GM23338 (cell line): Measurements from ENCODE around the gene DNM1L. TPM values are rescaled to one million over a fixed set of nuclear protein-coding genes. Genes with fewer than 3 reads are reported as not detected.

Experiments
- ATAC-seq: fragments of 200-7000 bp; cut with Tn5 transposase; 3 replicates; pipeline ENCODE4 v1.9.1; 2020
- DNase-seq: peaks from one replicate; pipeline ENCODE4 v3.0.0-alpha.2; 2015; ENCODE audit warnings: low spot score
- H2AFZ ChIP-seq: fragments of 200-600 bp; sonication (generic); 2 replicates; pipeline ENCODE4 v1.8.0; 2016; ENCODE audit warnings: antibody characterized with exemption, mild to moderate bottlenecking, moderate library complexity
- H3F3A ChIP-seq: fragments of 200-600 bp; sonication (generic); replicated peaks from 2 replicates; pipeline ENCODE4 v1.8.0; 2017; ENCODE audit warnings: antibody characterized with exemption, mixed run types, low read depth
- H3K27ac ChIP-seq: fragments of 200-600 bp; sonication (generic); 2 replicates; pipeline ENCODE4 v1.6.1; 2016; ENCODE audit warnings: low read depth
- H3K27me3 ChIP-seq: fragments of 200-600 bp; sonication (generic); 2 replicates; pipeline ENCODE4 v1.8.0; 2016; ENCODE audit warnings: mild to moderate bottlenecking, mixed run types, moderate library complexity; ENCODE audit not compliant: insufficient read depth
- H3K36me3 ChIP-seq: fragments of 200-600 bp; sonication (generic); 2 replicates; pipeline ENCODE4 v1.8.0; 2016; ENCODE audit warnings: mild to moderate bottlenecking; ENCODE audit not compliant: insufficient read depth
- H3K4me1 ChIP-seq: fragments of 200-600 bp; sonication (generic); 2 replicates; pipeline ENCODE4 v1.8.0; 2016; ENCODE audit warnings: mild to moderate bottlenecking, moderate library complexity; ENCODE audit not compliant: insufficient read depth
- H3K4me2 ChIP-seq: fragments of 200-600 bp; sonication (generic); 2 replicates; pipeline ENCODE4 v1.7.1; 2017; ENCODE audit warnings: mixed run types
- H3K4me3 ChIP-seq: fragments of 200-600 bp; sonication (generic); 2 replicates; pipeline ENCODE4 v1.6.1; 2016; ENCODE audit warnings: mixed run types
- H3K79me2 ChIP-seq: fragments of 200-600 bp; sonication (generic); replicated peaks from 2 replicates; pipeline ENCODE4 v1.8.0; 2017; ENCODE audit warnings: mild to moderate bottlenecking; ENCODE audit not compliant: insufficient read depth
- H3K9me2 ChIP-seq: fragments of 200-600 bp; sonication (generic); 2 replicates; pipeline ENCODE4 v1.8.0; 2017; ENCODE audit not compliant: insufficient read depth
- H4K20me1 ChIP-seq: fragments of 200-600 bp; sonication (generic); replicated peaks from 2 replicates; pipeline ENCODE4 v1.8.0; 2017; ENCODE audit warnings: mild to moderate bottlenecking; ENCODE audit not compliant: insufficient read depth
- H3K27ac Mint-ChIP-seq: 2 replicates; pipeline ENCODE4 v1.8.0; 2020; ENCODE audit warnings: inconsistent platforms, mild to moderate bottlenecking, moderate library complexity, mixed read lengths
- H3K27me3 Mint-ChIP-seq: 3 replicates; pipeline ENCODE4 v1.8.0; 2022; ENCODE audit warnings: low read depth, mild to moderate bottlenecking, moderate library complexity, mixed read lengths, inconsistent platforms; ENCODE audit not compliant: insufficient read depth, poor library complexity
- H3K36me3 Mint-ChIP-seq: 3 replicates; pipeline ENCODE4 v1.8.0; 2021; ENCODE audit warnings: low read depth, mild to moderate bottlenecking, inconsistent platforms, moderate library complexity, mixed read lengths
- H3K4me1 Mint-ChIP-seq: 3 replicates; pipeline ENCODE4 v1.8.0; 2020; ENCODE audit warnings: mild to moderate bottlenecking, inconsistent platforms, mixed read lengths
- H3K4me3 Mint-ChIP-seq: 3 replicates; pipeline ENCODE4 v1.8.0; 2021; ENCODE audit warnings: moderate library complexity, mild to moderate bottlenecking, inconsistent platforms, mixed read lengths
- H3K9me3 Mint-ChIP-seq: 3 replicates; pipeline ENCODE4 v1.8.0; 2020; ENCODE audit warnings: moderate library complexity, mild to moderate bottlenecking, inconsistent platforms, mixed read lengths
- CREB1 ChIP-seq: fragments of 250-450 bp; sonication (Bioruptor Pico); IDR thresholded peaks from 2 replicates; pipeline ENCODE4 v1.5.0; 2020; ENCODE audit warnings: low read depth, mild to moderate bottlenecking, moderate library complexity
- ETS1 ChIP-seq: IDR thresholded peaks from 2 replicates; pipeline ENCODE4 v1.6.1; 2016; ENCODE audit warnings: antibody characterized with exemption
- EZH2 ChIP-seq: fragments of 200-600 bp; sonication (generic); IDR thresholded peaks from one replicate; pipeline ENCODE4 v1.8.0; 2017; ENCODE audit warnings: antibody characterized with exemption, mild to moderate bottlenecking, low read depth; ENCODE audit not compliant: unreplicated experiment
- EZH2phosphoT487 ChIP-seq: fragments of 200-600 bp; sonication (generic); IDR thresholded peaks from one replicate; pipeline ENCODE4 v1.8.1; 2018; ENCODE audit warnings: antibody characterized with exemption; ENCODE audit not compliant: unreplicated experiment
- JUNB ChIP-seq: IDR thresholded peaks from one replicate; pipeline ENCODE4 v1.6.1; 2016; ENCODE audit warnings: antibody characterized with exemption; ENCODE audit not compliant: unreplicated experiment
- NANOG ChIP-seq: IDR thresholded peaks from 2 replicates; pipeline ENCODE4 v1.6.1; 2016; ENCODE audit warnings: antibody characterized with exemption, borderline replicate concordance
- POLR2AphosphoS5 ChIP-seq: IDR thresholded peaks from 2 replicates; pipeline ENCODE4 v1.6.1; 2016; ENCODE audit warnings: antibody characterized with exemption, low read depth
- STAT1 ChIP-seq: IDR thresholded peaks from one replicate; pipeline ENCODE4 v1.6.1; 2016; ENCODE audit warnings: antibody characterized with exemption; ENCODE audit not compliant: unreplicated experiment
- ZNF114 ChIP-seq: fragments of 250-450 bp; sonication (Bioruptor Pico); IDR thresholded peaks from 2 replicates; pipeline ENCODE4 v1.5.0; 2020; ENCODE audit warnings: mild to moderate bottlenecking, moderate library complexity
- ZNF331 ChIP-seq: fragments of 250-450 bp; sonication (Bioruptor Pico); IDR thresholded peaks from 2 replicates; pipeline ENCODE4 v1.5.0; 2020; ENCODE audit warnings: low read depth, mild to moderate bottlenecking, moderate library complexity
- polyA plus RNA-seq: library from polyadenylated mRNA; unstranded; fragments of >200 nt; fragmentation: Nextera tagmentation; extraction: Ambion mirVana; gene quantifications from 2 replicates; pipeline ENCODE4 v1.2.1, GENCODE V29; 2016
- total RNA-seq: library from RNA; depleted of rRNA; stranded (reverse); fragments of >200 nt; shearing (Covaris generic); gene quantifications from 2 replicates; pipeline ENCODE4 v1.2.3, GENCODE V29; 2014
- TF ChIP-seq, protein P1 (sequence below): IDR thresholded peaks from one replicate; pipeline ENCODE4 v1.6.1; 2018; ENCODE audit warnings: antibody characterized with exemption; ENCODE audit not compliant: unreplicated experiment
- TF ChIP-seq, protein P2 (sequence below), 2 experiments: fragments of 200-600 bp in 1 of 2; sonication (generic) in 1 of 2; conservative IDR thresholded peaks; 2 replicates each; pipeline versions ENCODE4 v1.5.1 to v1.6.1; 2016 to 2017; ENCODE audit warnings: antibody characterized with exemption in 2 of 2, low read depth in 2 of 2, mild to moderate bottlenecking in 2 of 2, moderate library complexity in 1 of 2

Gene DNM1L
- total and polyA plus RNA-seq, 2 experiments from 2014 or later, result 72.2 to 94.8 TPM

- TF ChIP-seq ZNF114 (CRISPR knock-in tag), result no peak
Observed at GRCh38 chr12:32661706-32662105, 17.4 kb upstream of the DNM1L start (continued).

DNA sequence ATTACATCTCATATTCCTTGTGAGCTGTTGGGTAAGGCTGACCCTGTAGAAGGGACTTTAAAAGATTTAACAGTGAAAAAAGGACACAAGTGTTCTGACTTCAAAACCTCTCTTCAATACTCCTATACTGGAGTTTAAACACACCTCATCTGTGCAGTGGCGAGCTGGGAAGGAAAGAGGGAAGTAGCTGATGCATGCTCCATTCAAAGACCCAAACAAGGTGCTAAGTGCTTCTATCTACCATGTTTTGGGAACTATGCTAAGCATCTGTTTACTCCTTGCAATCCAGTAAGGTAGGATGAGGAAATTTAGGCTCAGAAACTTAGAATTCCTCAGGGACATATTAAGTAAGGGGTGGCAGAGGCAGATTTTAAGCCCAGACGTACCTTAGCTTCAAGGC lies 16.4 kb upstream of the DNM1L start:
- no peak overlapping the region for H3K4me2 ChIP-seq
- H3K9me3 Mint-ChIP-seq, result no peaks in the 10 kb centered on the region
- peaks cover 5% of the 10 kb centered on the region for H3K27me3 Mint-ChIP-seq
- no peaks in the 10 kb centered on the region for H3K36me3 Mint-ChIP-seq
- peak overlapping the region; percentile 60; the same call in 1 of the 2 replicates for H2AFZ ChIP-seq
- H3K9me2 ChIP-seq, result no peaks in the 10 kb centered on the region
- H4K20me1 ChIP-seq, result no peaks in the 10 kb centered on the region
- no peak overlapping the region for H3K4me3 Mint-ChIP-seq
- peaks cover 3% of the 10 kb centered on the region; the same call in 1 of the 3 replicates for H3K4me1 Mint-ChIP-seq
- no peaks in the 10 kb centered on the region for H3K79me2 ChIP-seq
- TF ChIP-seq JUNB (no peak), NANOG (no peak), CREB1 (CRISPR knock-in tag) (no peak)
- TF ChIP-seq, protein P1, sequence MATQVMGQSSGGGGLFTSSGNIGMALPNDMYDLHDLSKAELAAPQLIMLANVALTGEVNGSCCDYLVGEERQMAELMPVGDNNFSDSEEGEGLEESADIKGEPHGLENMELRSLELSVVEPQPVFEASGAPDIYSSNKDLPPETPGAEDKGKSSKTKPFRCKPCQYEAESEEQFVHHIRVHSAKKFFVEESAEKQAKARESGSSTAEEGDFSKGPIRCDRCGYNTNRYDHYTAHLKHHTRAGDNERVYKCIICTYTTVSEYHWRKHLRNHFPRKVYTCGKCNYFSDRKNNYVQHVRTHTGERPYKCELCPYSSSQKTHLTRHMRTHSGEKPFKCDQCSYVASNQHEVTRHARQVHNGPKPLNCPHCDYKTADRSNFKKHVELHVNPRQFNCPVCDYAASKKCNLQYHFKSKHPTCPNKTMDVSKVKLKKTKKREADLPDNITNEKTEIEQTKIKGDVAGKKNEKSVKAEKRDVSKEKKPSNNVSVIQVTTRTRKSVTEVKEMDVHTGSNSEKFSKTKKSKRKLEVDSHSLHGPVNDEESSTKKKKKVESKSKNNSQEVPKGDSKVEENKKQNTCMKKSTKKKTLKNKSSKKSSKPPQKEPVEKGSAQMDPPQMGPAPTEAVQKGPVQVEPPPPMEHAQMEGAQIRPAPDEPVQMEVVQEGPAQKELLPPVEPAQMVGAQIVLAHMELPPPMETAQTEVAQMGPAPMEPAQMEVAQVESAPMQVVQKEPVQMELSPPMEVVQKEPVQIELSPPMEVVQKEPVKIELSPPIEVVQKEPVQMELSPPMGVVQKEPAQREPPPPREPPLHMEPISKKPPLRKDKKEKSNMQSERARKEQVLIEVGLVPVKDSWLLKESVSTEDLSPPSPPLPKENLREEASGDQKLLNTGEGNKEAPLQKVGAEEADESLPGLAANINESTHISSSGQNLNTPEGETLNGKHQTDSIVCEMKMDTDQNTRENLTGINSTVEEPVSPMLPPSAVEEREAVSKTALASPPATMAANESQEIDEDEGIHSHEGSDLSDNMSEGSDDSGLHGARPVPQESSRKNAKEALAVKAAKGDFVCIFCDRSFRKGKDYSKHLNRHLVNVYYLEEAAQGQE, result no peak
- no peak for DNase-seq
- H3K4me3 ChIP-seq, result no peak overlapping the region
- H3K27ac Mint-ChIP-seq, result no peak overlapping the region
- no peaks in the 10 kb centered on the region for H3F3A ChIP-seq
- H3K27me3 ChIP-seq, result no peaks in the 10 kb centered on the region
- H3K4me1 ChIP-seq, result no peaks in the 10 kb centered on the region
- H3K36me3 ChIP-seq, result no peaks in the 10 kb centered on the region
- H3K27ac ChIP-seq, result no peak overlapping the region
- no peak for ATAC-seq

DNA sequence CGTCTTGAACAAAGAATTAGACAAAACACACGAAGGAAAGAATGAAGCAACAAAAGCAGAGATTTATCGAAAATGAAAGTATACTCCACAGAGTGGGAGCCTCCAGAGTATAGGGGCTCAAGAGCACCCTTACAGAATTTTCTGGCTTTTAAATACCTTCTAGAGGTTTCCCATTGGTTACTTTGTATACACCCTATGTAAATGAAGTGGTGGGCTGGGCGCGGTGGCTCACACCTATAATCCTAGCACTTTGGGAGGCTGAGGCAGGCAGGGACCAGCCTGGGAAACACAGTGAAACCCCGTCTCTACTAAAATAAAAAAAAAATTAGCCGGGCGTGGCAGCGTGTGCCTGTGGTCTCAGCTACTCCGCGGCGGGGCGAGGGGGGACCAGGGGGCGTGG lies 13.1 kb upstream of the DNM1L start:
- Mint-ChIP-seq H3K36me3 (peaks cover 20% of the 10 kb centered on the region), H3K4me3 (no peak overlapping the region), H3K27me3 (peaks cover 4% of the 10 kb centered on the region), H3K27ac (no peak overlapping the region), H3K4me1 (peaks cover 3% of the 10 kb centered on the region; the same call in 1 of the 3 replicates), H3K9me3 (peaks cover 26% of the 10 kb centered on the region)
- no peak overlapping the region for H3K4me3 ChIP-seq
- H3K4me1 ChIP-seq, result no peaks in the 10 kb centered on the region
- no peaks in the 10 kb centered on the region; the same call in 1 of the 2 replicates for H3F3A ChIP-seq
- H3K79me2 ChIP-seq, result no peaks in the 10 kb centered on the region
- 0 out of 2 replicates have a peak overlapping the region, but pooled peaks have one; percentile 59 for H3K27ac ChIP-seq
- no peak overlapping the region for H3K4me2 ChIP-seq
- no peaks in the 10 kb centered on the region for H3K27me3 ChIP-seq
- H3K9me2 ChIP-seq, result no peaks in the 10 kb centered on the region
- DNase-seq (no peak), ATAC-seq (no peak)
- no peaks in the 10 kb centered on the region for H4K20me1 ChIP-seq
- peak overlapping the region; percentile 47; the same call in 1 of the 2 replicates for H2AFZ ChIP-seq
- 0 out of 2 replicates have a peak, but pooled peaks cover 3% of the 10 kb centered on the region for H3K36me3 ChIP-seq
- no peak for TF ChIP-seq ZNF114 (CRISPR knock-in tag)
- TF ChIP-seq, protein P2, sequence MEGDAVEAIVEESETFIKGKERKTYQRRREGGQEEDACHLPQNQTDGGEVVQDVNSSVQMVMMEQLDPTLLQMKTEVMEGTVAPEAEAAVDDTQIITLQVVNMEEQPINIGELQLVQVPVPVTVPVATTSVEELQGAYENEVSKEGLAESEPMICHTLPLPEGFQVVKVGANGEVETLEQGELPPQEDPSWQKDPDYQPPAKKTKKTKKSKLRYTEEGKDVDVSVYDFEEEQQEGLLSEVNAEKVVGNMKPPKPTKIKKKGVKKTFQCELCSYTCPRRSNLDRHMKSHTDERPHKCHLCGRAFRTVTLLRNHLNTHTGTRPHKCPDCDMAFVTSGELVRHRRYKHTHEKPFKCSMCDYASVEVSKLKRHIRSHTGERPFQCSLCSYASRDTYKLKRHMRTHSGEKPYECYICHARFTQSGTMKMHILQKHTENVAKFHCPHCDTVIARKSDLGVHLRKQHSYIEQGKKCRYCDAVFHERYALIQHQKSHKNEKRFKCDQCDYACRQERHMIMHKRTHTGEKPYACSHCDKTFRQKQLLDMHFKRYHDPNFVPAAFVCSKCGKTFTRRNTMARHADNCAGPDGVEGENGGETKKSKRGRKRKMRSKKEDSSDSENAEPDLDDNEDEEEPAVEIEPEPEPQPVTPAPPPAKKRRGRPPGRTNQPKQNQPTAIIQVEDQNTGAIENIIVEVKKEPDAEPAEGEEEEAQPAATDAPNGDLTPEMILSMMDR (conservative IDR thresholded peaks at IDR 0.05; ENCODE audit: low read depth in 2 of 2), result no peak
- TF ChIP-seq, protein P1, result no peak
- TF ChIP-seq EZH2, result no peak
- no peak for TF ChIP-seq ETS1
- TF ChIP-seq ZNF331 (CRISPR knock-in tag), result no peak
- TF ChIP-seq STAT1, result no peak
- TF ChIP-seq POLR2AphosphoS5, result no peak
- no peak for TF ChIP-seq CREB1 (CRISPR knock-in tag)
- no peak for TF ChIP-seq JUNB
- TF ChIP-seq NANOG, result no peak
- TF ChIP-seq EZH2phosphoT487, result no peak
